BE2C (cell line): ENCODE measurements around the gene CSNK2A3.

Source experiments
- DNase-seq: peaks from one replicate; pipeline ENCODE4 v3.0.0-alpha.2; 2020
- H3K27me3 ChIP-seq: fragments of 250-450 bp; sonication (Bioruptor Pico); 2 replicates; pipeline ENCODE4 v1.5.1; 2020; ENCODE audit warnings: mild to moderate bottlenecking
- H3K36me3 ChIP-seq: fragments of 250-450 bp; sonication (Bioruptor Pico); 2 replicates; pipeline ENCODE4 v1.5.1; 2020; ENCODE audit warnings: mild to moderate bottlenecking
- H3K4me1 ChIP-seq: fragments of 250-450 bp; sonication (Bioruptor Pico); 2 replicates; pipeline ENCODE4 v1.5.1; 2020
- H3K4me3 ChIP-seq: 2 replicates; pipeline ENCODE4 v1.5.1; 2011; ENCODE audit warnings: low read depth, low read length
- H3K9me3 ChIP-seq: fragments of 250-450 bp; sonication (Bioruptor Pico); 2 replicates; pipeline ENCODE4 v1.5.1; 2020
- TF ChIP-seq, protein P1 (sequence below): IDR thresholded peaks from 2 replicates; pipeline ENCODE4 v1.5.1; 2012; ENCODE audit warnings: mild to moderate bottlenecking, low read depth, low read length

The CSNK2A3 gene

DNA sequence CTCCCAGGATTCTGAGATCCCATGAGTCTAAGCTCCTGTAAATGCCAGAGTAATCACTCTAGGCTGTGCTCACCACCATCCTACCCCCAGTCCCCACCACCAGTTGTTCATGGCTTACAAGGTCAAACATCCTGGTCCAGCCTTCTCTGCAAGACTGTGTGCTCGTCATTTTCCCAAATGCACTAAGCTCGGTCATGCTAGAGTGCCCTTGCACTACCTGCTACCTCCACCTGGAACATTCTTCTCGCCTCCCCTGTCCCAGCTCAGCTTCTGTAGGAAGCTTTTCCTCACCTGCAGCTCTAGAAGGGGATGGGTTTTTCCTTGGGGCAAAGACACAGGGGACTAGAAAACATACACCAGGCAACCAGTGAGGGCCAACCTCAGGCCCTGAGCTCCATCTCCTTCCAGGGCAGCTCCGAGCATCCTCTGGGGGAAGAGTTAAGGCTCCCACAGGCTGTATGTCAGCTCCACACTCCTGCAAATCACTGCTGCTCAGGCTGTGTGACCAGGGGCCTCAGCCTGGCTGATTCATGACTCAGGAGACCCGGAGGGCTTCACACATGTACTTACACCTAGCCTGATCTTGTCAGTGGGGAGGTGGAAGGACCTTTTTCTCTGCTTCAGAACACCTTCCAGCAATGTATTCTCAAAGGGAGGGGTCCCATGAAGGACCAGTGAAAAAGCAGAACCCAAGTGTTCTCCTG is 37.2 kb upstream of the CSNK2A3 start:
- no peaks in the 10 kb centered on the region for H3K36me3 ChIP-seq
- H3K27me3 ChIP-seq: no peaks in the 10 kb centered on the region
- H3K4me1 ChIP-seq: no peaks in the 10 kb centered on the region
- H3K9me3 ChIP-seq: no peaks in the 10 kb centered on the region
- no peak for DNase-seq
- TF ChIP-seq, protein P1, sequence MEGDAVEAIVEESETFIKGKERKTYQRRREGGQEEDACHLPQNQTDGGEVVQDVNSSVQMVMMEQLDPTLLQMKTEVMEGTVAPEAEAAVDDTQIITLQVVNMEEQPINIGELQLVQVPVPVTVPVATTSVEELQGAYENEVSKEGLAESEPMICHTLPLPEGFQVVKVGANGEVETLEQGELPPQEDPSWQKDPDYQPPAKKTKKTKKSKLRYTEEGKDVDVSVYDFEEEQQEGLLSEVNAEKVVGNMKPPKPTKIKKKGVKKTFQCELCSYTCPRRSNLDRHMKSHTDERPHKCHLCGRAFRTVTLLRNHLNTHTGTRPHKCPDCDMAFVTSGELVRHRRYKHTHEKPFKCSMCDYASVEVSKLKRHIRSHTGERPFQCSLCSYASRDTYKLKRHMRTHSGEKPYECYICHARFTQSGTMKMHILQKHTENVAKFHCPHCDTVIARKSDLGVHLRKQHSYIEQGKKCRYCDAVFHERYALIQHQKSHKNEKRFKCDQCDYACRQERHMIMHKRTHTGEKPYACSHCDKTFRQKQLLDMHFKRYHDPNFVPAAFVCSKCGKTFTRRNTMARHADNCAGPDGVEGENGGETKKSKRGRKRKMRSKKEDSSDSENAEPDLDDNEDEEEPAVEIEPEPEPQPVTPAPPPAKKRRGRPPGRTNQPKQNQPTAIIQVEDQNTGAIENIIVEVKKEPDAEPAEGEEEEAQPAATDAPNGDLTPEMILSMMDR: no peak
- H3K4me3 ChIP-seq: no peak overlapping the region

DNA sequence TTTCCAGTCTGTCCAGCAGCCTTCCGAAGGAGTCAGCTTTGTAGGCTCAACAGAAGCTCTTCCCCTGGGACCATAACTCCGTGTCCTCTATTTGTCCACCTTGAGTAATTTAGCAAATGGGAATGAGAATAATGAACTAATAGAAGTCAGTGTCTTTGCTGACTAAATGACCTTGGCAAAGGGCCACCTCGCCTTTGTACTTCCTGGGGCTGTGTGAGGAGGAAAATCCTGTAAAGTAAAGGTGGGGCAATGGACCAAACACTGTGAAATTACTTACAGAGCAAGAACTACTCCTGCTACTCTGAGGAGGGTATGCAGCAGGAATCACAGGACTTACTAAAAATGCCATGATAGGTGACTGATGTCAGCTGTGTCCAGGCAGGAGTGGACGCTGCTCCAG is 36.2 kb upstream of the CSNK2A3 start:
- H3K4me1 ChIP-seq: no peaks in the 10 kb centered on the region
- H3K36me3 ChIP-seq: no peaks in the 10 kb centered on the region
- H3K27me3 ChIP-seq: no peaks in the 10 kb centered on the region
- no peak for DNase-seq
- no peak overlapping the region for H3K4me3 ChIP-seq
- H3K9me3 ChIP-seq: no peaks in the 10 kb centered on the region
- TF ChIP-seq, protein P1: no peak

DNA sequence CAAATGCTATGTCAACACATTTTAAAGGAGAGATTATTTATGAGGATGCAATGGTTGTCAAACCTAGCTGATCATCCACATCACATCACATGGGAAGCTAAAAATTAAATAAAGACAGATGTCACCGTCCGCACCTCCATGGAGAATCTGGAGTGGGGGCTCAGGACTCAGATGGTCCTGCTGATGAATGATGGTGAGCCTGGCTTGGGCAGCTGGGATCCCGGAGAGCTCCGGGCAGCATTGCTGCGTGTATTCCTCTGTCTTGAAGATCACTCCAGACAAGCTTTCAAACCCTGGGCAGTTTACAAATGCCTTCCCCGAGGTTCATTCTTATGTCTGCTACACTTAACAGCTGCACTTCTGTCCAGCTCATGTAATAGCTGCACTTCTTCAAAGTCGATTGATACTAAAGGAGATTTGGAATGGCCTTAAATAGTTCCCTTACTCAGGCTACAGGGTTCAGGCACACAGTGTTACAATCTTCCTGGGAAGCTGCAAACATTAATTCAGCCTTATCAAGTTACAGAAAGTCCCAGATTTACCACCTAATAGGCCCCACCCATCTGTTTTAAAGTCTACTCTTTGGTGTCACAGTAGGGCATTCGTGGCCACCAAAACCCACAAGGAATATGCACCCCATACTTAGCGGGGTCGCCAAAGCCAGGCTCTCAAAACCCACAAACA is 34.7 kb upstream of the CSNK2A3 start:
- H3K4me3 ChIP-seq: no peak overlapping the region
- H3K4me1 ChIP-seq: no peaks in the 10 kb centered on the region
- no peaks in the 10 kb centered on the region for H3K27me3 ChIP-seq
- H3K36me3 ChIP-seq: no peaks in the 10 kb centered on the region
- no peak for DNase-seq
- H3K9me3 ChIP-seq: no peaks in the 10 kb centered on the region
- TF ChIP-seq, protein P1: no peak

DNA sequence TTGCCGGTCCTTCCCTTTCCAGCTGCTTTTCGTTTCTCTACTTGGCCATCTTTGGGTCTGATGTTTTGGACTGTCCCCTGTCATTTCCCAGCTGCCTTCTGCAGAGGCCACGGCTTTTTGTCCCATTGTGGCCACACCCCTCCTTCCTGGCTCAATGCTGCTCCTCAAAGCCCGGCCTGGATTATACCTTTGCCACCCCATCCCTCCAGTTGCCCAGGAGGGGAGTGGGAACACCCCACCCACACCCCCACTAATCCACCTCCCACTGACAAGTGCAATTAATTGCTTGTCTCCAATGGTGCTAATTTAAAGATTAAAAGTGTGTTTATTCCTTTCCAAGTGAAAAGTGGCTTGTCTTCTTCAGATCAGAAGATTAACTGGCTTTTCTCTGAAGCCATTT is 34.2 kb upstream of the CSNK2A3 start:
- Histone ChIP-seq H3K36me3 (no peaks in the 10 kb centered on the region), H3K4me1 (no peaks in the 10 kb centered on the region), H3K9me3 (no peaks in the 10 kb centered on the region), H3K4me3 (no peak overlapping the region), H3K27me3 (no peaks in the 10 kb centered on the region)
- DNase-seq: no peak
- TF ChIP-seq, protein P1: no peak

DNA sequence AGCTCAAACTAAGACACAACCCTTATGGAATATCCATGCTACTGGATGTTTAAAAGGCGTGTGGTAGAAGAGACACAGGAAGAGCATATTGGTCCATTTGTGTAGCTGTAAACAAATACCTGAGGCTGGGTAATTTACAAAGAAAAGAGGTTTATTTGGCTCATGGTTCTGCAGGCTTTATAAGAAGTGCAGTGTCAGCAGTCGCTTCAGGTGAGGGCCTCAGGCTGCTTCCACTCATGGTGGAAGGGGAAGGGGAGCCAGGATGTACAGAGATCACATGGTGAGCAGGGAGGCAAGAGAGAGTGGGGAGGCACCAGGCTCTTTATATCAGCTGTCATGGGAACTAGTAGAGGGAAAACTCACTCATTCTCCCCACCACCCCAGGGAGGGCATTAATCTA is 31.8 kb upstream of the CSNK2A3 start:
- H3K27me3 ChIP-seq: no peaks in the 10 kb centered on the region
- TF ChIP-seq, protein P1: no peak
- no peaks in the 10 kb centered on the region for H3K9me3 ChIP-seq
- no peak for DNase-seq
- H3K4me3 ChIP-seq: no peak overlapping the region
- no peaks in the 10 kb centered on the region for H3K4me1 ChIP-seq
- H3K36me3 ChIP-seq: no peaks in the 10 kb centered on the region

DNA sequence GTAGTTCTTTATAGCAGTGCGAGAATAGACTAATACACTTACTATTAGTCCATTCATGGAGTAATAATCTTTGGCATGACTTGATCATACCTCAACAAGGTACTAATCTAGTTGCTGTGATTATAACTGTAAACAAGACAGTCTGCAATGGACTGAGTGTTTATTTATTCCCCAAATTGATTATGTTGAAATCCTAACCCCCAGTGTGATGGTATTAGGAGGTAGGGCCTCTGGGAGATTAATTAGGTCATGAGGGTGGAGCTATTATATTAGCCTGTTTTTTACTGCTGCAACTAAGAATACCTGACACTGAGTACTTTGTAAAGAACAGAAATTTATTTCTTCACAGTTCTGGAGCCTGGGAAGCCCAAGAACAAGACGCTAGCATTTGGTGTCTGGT is 30.9 kb upstream of the CSNK2A3 start:
- no peaks in the 10 kb centered on the region for H3K4me1 ChIP-seq
- no peak overlapping the region for H3K4me3 ChIP-seq
- no peaks in the 10 kb centered on the region for H3K36me3 ChIP-seq
- no peaks in the 10 kb centered on the region for H3K27me3 ChIP-seq
- DNase-seq: no peak
- H3K9me3 ChIP-seq: no peaks in the 10 kb centered on the region
- TF ChIP-seq, protein P1: no peak
